Measurements from ENCODE around the gene PNPO. TPM values are rescaled to one million over a fixed set of nuclear protein-coding genes. Genes with fewer than 3 reads are reported as not detected.

Gene PNPO
- total RNA-seq, 2 experiments from 2014 or later: 14.7 to 33.8 TPM

GRCh38 chr17:47905221-47905733 lies 36.1 kb upstream of the PNPO start:
- Histone ChIP-seq H4K20me1 (ENCODE audit: insufficient read depth, low read length) (no peaks in the 10 kb centered on the region), H3K79me2 (ENCODE audit: insufficient read depth, low read depth, low read length) (no peaks in the 10 kb centered on the region), H2AFZ (ENCODE audit: low read length) (no peak overlapping the region), H3K27ac (ENCODE audit: low read depth, low read length, poor library complexity, severe bottlenecking) (no peak overlapping the region), H3K4me3 (ENCODE audit: low read depth, low read length, poor library complexity, severe bottlenecking) (no peak overlapping the region), H3K9me3 (ENCODE audit: low read length) (no peaks in the 10 kb centered on the region), H3K9me2 (ENCODE audit: insufficient read depth, low read length) (no peaks in the 10 kb centered on the region), H3K36me3 (ENCODE audit: insufficient read depth, low read length) (peaks cover 21% of the 10 kb centered on the region), H3K4me1 (ENCODE audit: insufficient read depth, low read length, poor library complexity, severe bottlenecking) (no peaks in the 10 kb centered on the region), H3K4me2 (ENCODE audit: low read length) (no peak overlapping the region)
- DNase-seq (ENCODE audit: low spot score): no peak
- POLR2A ChIA-PET: no interaction called here
- TF ChIP-seq CTCF (conservative IDR thresholded peaks at IDR 0.05; ENCODE audit: low read length) (no peak), EZH2phosphoT487 (IDR thresholded peaks at IDR 0.05; ENCODE audit: borderline replicate concordance, low read depth, low read length) (no peak)
- no TSS peak for BruUV-seq (replicated peaks)
- CTCF ChIA-PET (ENCODE audit: unreplicated experiment): no interaction called here
- intact Hi-C loops (cut with micrococcal nuclease; ENCODE audit: unreplicated experiment): no loop called here

- CTCF ChIA-PET (ENCODE audit: unreplicated experiment): no interaction called here
- TF ChIP-seq EZH2phosphoT487 (IDR thresholded peaks at IDR 0.05; ENCODE audit: borderline replicate concordance, low read depth, low read length) (no peak), CTCF (conservative IDR thresholded peaks at IDR 0.05; ENCODE audit: low read length) (no peak)
- Histone ChIP-seq H3K27ac (ENCODE audit: low read depth, low read length, poor library complexity, severe bottlenecking) (no peak overlapping the region), H3K4me2 (ENCODE audit: low read length) (no peak overlapping the region), H3K36me3 (ENCODE audit: insufficient read depth, low read length) (peaks cover 20% of the 10 kb centered on the region), H3K79me2 (ENCODE audit: insufficient read depth, low read depth, low read length) (no peaks in the 10 kb centered on the region), H3K4me1 (ENCODE audit: insufficient read depth, low read length, poor library complexity, severe bottlenecking) (no peaks in the 10 kb centered on the region), H3K9me2 (ENCODE audit: insufficient read depth, low read length) (no peaks in the 10 kb centered on the region), H3K9me3 (ENCODE audit: low read length) (no peaks in the 10 kb centered on the region), H2AFZ (ENCODE audit: low read length) (no peak overlapping the region), H3K4me3 (ENCODE audit: low read depth, low read length, poor library complexity, severe bottlenecking) (no peak overlapping the region), H4K20me1 (ENCODE audit: insufficient read depth, low read length) (no peaks in the 10 kb centered on the region)
- BruUV-seq (replicated peaks): no TSS peak
- intact Hi-C loops (cut with micrococcal nuclease; ENCODE audit: unreplicated experiment): no loop called here
- no peak for DNase-seq (ENCODE audit: low spot score)
- POLR2A ChIA-PET: no interaction called here
Measured at GRCh38 chr17:47906443-47906842, 34.9 kb upstream of the PNPO start.

GRCh38 chr17:47907932-47908562 lies 33.3 kb upstream of the PNPO start:
- H2AFZ ChIP-seq (ENCODE audit: low read length): no peak overlapping the region
- intact Hi-C loops (cut with micrococcal nuclease; ENCODE audit: unreplicated experiment): no loop called here
- H3K4me1 ChIP-seq (ENCODE audit: insufficient read depth, low read length, poor library complexity, severe bottlenecking): no peaks in the 10 kb centered on the region
- H4K20me1 ChIP-seq (ENCODE audit: insufficient read depth, low read length): no peaks in the 10 kb centered on the region
- ChIA-PET POLR2A (no interaction called here), CTCF (ENCODE audit: unreplicated experiment) (no interaction called here)
- H3K9me3 ChIP-seq (ENCODE audit: low read length): no peaks in the 10 kb centered on the region
- H3K27ac ChIP-seq (ENCODE audit: low read depth, low read length, poor library complexity, severe bottlenecking): no peak overlapping the region
- H3K36me3 ChIP-seq (ENCODE audit: insufficient read depth, low read length): peaks cover 17% of the 10 kb centered on the region
- no peaks in the 10 kb centered on the region for H3K9me2 ChIP-seq (ENCODE audit: insufficient read depth, low read length)
- H3K4me3 ChIP-seq (ENCODE audit: low read depth, low read length, poor library complexity, severe bottlenecking): no peak overlapping the region
- no TSS peak for BruUV-seq (replicated peaks)
- H3K4me2 ChIP-seq (ENCODE audit: low read length): no peak overlapping the region
- TF ChIP-seq EZH2phosphoT487 (IDR thresholded peaks at IDR 0.05; ENCODE audit: borderline replicate concordance, low read depth, low read length): no peak
- no peak for TF ChIP-seq CTCF (conservative IDR thresholded peaks at IDR 0.05; ENCODE audit: low read length)
- no peak for DNase-seq (ENCODE audit: low spot score)
- H3K79me2 ChIP-seq (ENCODE audit: insufficient read depth, low read depth, low read length): no peaks in the 10 kb centered on the region

Data from OCI-LY7 (cell line).